HAP-1 (cell line): Measurements from ENCODE around the gene RTF2.

Experiments used
- DNase-seq, 2 experiments: peaks; one replicate each; pipeline ENCODE4 v3.0.0-alpha.2; 2016 to 2020; ENCODE audit warnings: low spot score in 2 of 2
- H3K27me3 ChIP-seq: fragments of 250-450 bp; sonication (Bioruptor Pico); 2 replicates; pipeline ENCODE4 v1.5.1; 2020; ENCODE audit warnings: low read depth, mild to moderate bottlenecking, moderate library complexity
- H3K36me3 ChIP-seq: fragments of 250-450 bp; sonication (Bioruptor Pico); replicated peaks from 2 replicates; pipeline ENCODE4 v1.5.1; 2020; ENCODE audit warnings: mild to moderate bottlenecking
- H3K4me1 ChIP-seq: fragments of 250-450 bp; sonication (Bioruptor Pico); 2 replicates; pipeline ENCODE4 v1.5.1; 2020; ENCODE audit warnings: mild to moderate bottlenecking
- H3K4me3 ChIP-seq: fragments of 250-450 bp; sonication (Bioruptor Pico); 2 replicates; pipeline ENCODE4 v1.5.1; 2020; ENCODE audit warnings: mild to moderate bottlenecking, moderate library complexity
- H3K9me3 ChIP-seq: fragments of 250-450 bp; sonication (Bioruptor Pico); 2 replicates; pipeline ENCODE4 v1.5.1; 2020; ENCODE audit warnings: mild to moderate bottlenecking, moderate library complexity
- in situ Hi-C: fragments of 300-500 bp; cut with MboI; formaldehyde crosslinking; loops from 3 replicates; pipeline ENCODE4 v1.14.3; 2020; ENCODE audit warnings: low sequenced_read_pairs, inconsistent platforms, mixed read lengths

Gene RTF2

GRCh38 chr20:56429502-56429901 lies 38.9 kb upstream of the RTF2 start:
- no peaks in the 10 kb centered on the region for H3K27me3 ChIP-seq
- no peaks in the 10 kb centered on the region for H3K9me3 ChIP-seq
- no peak overlapping the region for H3K4me3 ChIP-seq
- H3K36me3 ChIP-seq = no peaks in the 10 kb centered on the region
- no peak for DNase-seq
- in situ Hi-C loops = no loop called here
- peaks cover 11% of the 10 kb centered on the region for H3K4me1 ChIP-seq

GRCh38 chr20:56429941-56430340 lies 38.5 kb upstream of the RTF2 start:
- in situ Hi-C loops = no loop called here
- no peaks in the 10 kb centered on the region for H3K9me3 ChIP-seq
- H3K4me1 ChIP-seq = peaks cover 11% of the 10 kb centered on the region
- H3K36me3 ChIP-seq = no peaks in the 10 kb centered on the region
- no peaks in the 10 kb centered on the region for H3K27me3 ChIP-seq
- no peak overlapping the region for H3K4me3 ChIP-seq
- DNase-seq = no peak

GRCh38 chr20:56430461-56430860 lies 38.0 kb upstream of the RTF2 start:
- Histone ChIP-seq H3K27me3 (no peaks in the 10 kb centered on the region), H3K4me1 (peaks cover 11% of the 10 kb centered on the region), H3K9me3 (no peaks in the 10 kb centered on the region), H3K4me3 (no peak overlapping the region), H3K36me3 (no peaks in the 10 kb centered on the region)
- in situ Hi-C loops = no loop called here
- DNase-seq = no peak

- H3K4me3 ChIP-seq = no peak overlapping the region
- H3K9me3 ChIP-seq = no peaks in the 10 kb centered on the region
- H3K4me1 ChIP-seq = peaks cover 11% of the 10 kb centered on the region
- no peaks in the 10 kb centered on the region for H3K27me3 ChIP-seq
- in situ Hi-C loops = no loop called here
- DNase-seq = no peak
- no peaks in the 10 kb centered on the region for H3K36me3 ChIP-seq
Observed at GRCh38 chr20:56430957-56431356, 37.5 kb upstream of the RTF2 start.

GRCh38 chr20:56431471-56431870 lies 37.0 kb upstream of the RTF2 start:
- DNase-seq = peak; percentile 62 to 77
- no peak overlapping the region for H3K4me3 ChIP-seq
- no peaks in the 10 kb centered on the region for H3K27me3 ChIP-seq
- peaks cover 11% of the 10 kb centered on the region for H3K4me1 ChIP-seq
- in situ Hi-C loops = no loop called here
- H3K9me3 ChIP-seq = no peaks in the 10 kb centered on the region
- H3K36me3 ChIP-seq = no peaks in the 10 kb centered on the region

GRCh38 chr20:56433221-56433879 lies 35.1 kb upstream of the RTF2 start:
- DNase-seq = no peak
- peaks cover 11% of the 10 kb centered on the region for H3K4me1 ChIP-seq
- no peaks in the 10 kb centered on the region for H3K36me3 ChIP-seq
- H3K4me3 ChIP-seq = no peak overlapping the region
- no peaks in the 10 kb centered on the region for H3K9me3 ChIP-seq
- no peaks in the 10 kb centered on the region for H3K27me3 ChIP-seq
- in situ Hi-C loops = no loop called here

GRCh38 chr20:56433880-56434255 lies 34.6 kb upstream of the RTF2 start:
- no peaks in the 10 kb centered on the region for H3K9me3 ChIP-seq
- H3K27me3 ChIP-seq = no peaks in the 10 kb centered on the region
- no peaks in the 10 kb centered on the region for H3K36me3 ChIP-seq
- peaks cover 11% of the 10 kb centered on the region for H3K4me1 ChIP-seq
- in situ Hi-C loops = no loop called here
- no peak for DNase-seq
- no peak overlapping the region for H3K4me3 ChIP-seq

GRCh38 chr20:56437196-56437960 lies 31.0 kb upstream of the RTF2 start:
- no peaks in the 10 kb centered on the region for H3K4me1 ChIP-seq
- no peak overlapping the region for H3K4me3 ChIP-seq
- DNase-seq = no peak
- no peaks in the 10 kb centered on the region for H3K36me3 ChIP-seq
- H3K27me3 ChIP-seq = no peaks in the 10 kb centered on the region
- H3K9me3 ChIP-seq = no peaks in the 10 kb centered on the region
- in situ Hi-C loops = no loop called here

- H3K9me3 ChIP-seq = no peaks in the 10 kb centered on the region
Observed at GRCh38 chr20:56438284-56438683, 30.1 kb upstream of the RTF2 start.

GRCh38 chr20:56439771-56440291 lies 28.6 kb upstream of the RTF2 start:
- H3K36me3 ChIP-seq = no peaks in the 10 kb centered on the region
- in situ Hi-C loops = no loop called here
- no peaks in the 10 kb centered on the region for H3K27me3 ChIP-seq
- H3K4me1 ChIP-seq = no peaks in the 10 kb centered on the region
- H3K9me3 ChIP-seq = no peaks in the 10 kb centered on the region
- DNase-seq = no peak
- H3K4me3 ChIP-seq = no peak overlapping the region

More at GRCh38 chr20:56438284-56438683, 30.1 kb upstream of the RTF2 start:
- Histone ChIP-seq H3K36me3 (no peaks in the 10 kb centered on the region), H3K27me3 (no peaks in the 10 kb centered on the region), H3K4me1 (no peaks in the 10 kb centered on the region), H3K4me3 (no peak overlapping the region)
- in situ Hi-C loops = no loop called here
- DNase-seq = no peak

GRCh38 chr20:56440346-56441007 lies 27.9 kb upstream of the RTF2 start:
- in situ Hi-C loops = no loop called here
- no peak for DNase-seq
- Histone ChIP-seq H3K4me1 (no peaks in the 10 kb centered on the region), H3K9me3 (no peaks in the 10 kb centered on the region), H3K36me3 (no peaks in the 10 kb centered on the region), H3K4me3 (no peak overlapping the region), H3K27me3 (no peaks in the 10 kb centered on the region)

GRCh38 chr20:56442389-56443365 lies 25.8 kb upstream of the RTF2 start:
- H3K4me1 ChIP-seq = no peaks in the 10 kb centered on the region
- in situ Hi-C loops = no loop called here
- no peaks in the 10 kb centered on the region for H3K36me3 ChIP-seq
- H3K27me3 ChIP-seq = no peaks in the 10 kb centered on the region
- H3K9me3 ChIP-seq = no peaks in the 10 kb centered on the region
- no peak for DNase-seq
- no peak overlapping the region for H3K4me3 ChIP-seq
